ENCODE data around the gene NDFIP2.
"Not testable (repeated sequence)": the region's sequence is repeated elsewhere in the genome, so short reads cannot be mapped to it uniquely, and the experiment has no call there.

NDFIP2 gene

GRCh38 chr13:79593641-79594275, 112.8 kb downstream of the NDFIP2 start:
- DNase-seq (ENCODE audit: low spot score), result no peak

- not testable (repeated sequence) for DNase-seq (ENCODE audit: low spot score)
Observed at GRCh38 chr13:79600146-79600545, 119.2 kb downstream of the NDFIP2 start.

DNA sequence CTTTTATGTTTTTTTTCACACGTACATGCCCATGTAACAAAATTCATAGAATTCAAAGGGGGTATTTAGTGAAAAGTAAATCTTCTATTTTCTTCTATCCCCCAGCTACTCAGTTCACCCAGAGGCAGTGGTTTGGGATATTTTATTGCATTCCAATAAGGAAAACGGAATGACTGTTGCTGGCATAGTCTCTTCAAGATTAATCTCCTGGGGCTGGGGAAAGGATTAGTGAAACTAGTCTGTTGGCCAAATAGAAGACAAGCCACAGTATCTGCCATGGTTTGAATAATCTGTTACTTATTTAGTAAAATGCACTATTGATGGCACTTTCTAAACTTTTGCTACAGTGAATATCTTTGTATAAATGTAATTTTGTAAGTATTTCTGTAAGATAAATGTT, 122.0 kb downstream of the NDFIP2 start:
- no peak for DNase-seq (ENCODE audit: low spot score)

GRCh38 chr13:79604752-79605151, 123.8 kb downstream of the NDFIP2 start:
- no peak for DNase-seq (ENCODE audit: low spot score)
